GM23338 (cell line): ENCODE results near the gene PTPRN2. TPM values are rescaled to one million over a fixed set of nuclear protein-coding genes. Genes with fewer than 3 reads are reported as not detected.

Experiments used
- ATAC-seq: fragments of 200-7000 bp; cut with Tn5 transposase; 3 replicates; pipeline ENCODE4 v1.9.1; 2020
- DNase-seq: peaks from one replicate; pipeline ENCODE4 v3.0.0-alpha.2; 2015; ENCODE audit warnings: low spot score
- H2AFZ ChIP-seq: fragments of 200-600 bp; sonication (generic); 2 replicates; pipeline ENCODE4 v1.8.0; 2016; ENCODE audit warnings: antibody characterized with exemption, mild to moderate bottlenecking, moderate library complexity
- H3F3A ChIP-seq: fragments of 200-600 bp; sonication (generic); replicated peaks from 2 replicates; pipeline ENCODE4 v1.8.0; 2017; ENCODE audit warnings: antibody characterized with exemption, mixed run types, low read depth
- H3K27ac ChIP-seq: fragments of 200-600 bp; sonication (generic); 2 replicates; pipeline ENCODE4 v1.6.1; 2016; ENCODE audit warnings: low read depth
- H3K27me3 ChIP-seq: fragments of 200-600 bp; sonication (generic); 2 replicates; pipeline ENCODE4 v1.8.0; 2016; ENCODE audit warnings: mild to moderate bottlenecking, mixed run types, moderate library complexity; ENCODE audit not compliant: insufficient read depth
- H3K36me3 ChIP-seq: fragments of 200-600 bp; sonication (generic); 2 replicates; pipeline ENCODE4 v1.8.0; 2016; ENCODE audit warnings: mild to moderate bottlenecking; ENCODE audit not compliant: insufficient read depth
- H3K4me1 ChIP-seq: fragments of 200-600 bp; sonication (generic); 2 replicates; pipeline ENCODE4 v1.8.0; 2016; ENCODE audit warnings: mild to moderate bottlenecking, moderate library complexity; ENCODE audit not compliant: insufficient read depth
- H3K4me2 ChIP-seq: fragments of 200-600 bp; sonication (generic); 2 replicates; pipeline ENCODE4 v1.7.1; 2017; ENCODE audit warnings: mixed run types
- H3K4me3 ChIP-seq: fragments of 200-600 bp; sonication (generic); 2 replicates; pipeline ENCODE4 v1.6.1; 2016; ENCODE audit warnings: mixed run types
- H3K79me2 ChIP-seq: fragments of 200-600 bp; sonication (generic); replicated peaks from 2 replicates; pipeline ENCODE4 v1.8.0; 2017; ENCODE audit warnings: mild to moderate bottlenecking; ENCODE audit not compliant: insufficient read depth
- H3K9me2 ChIP-seq: fragments of 200-600 bp; sonication (generic); 2 replicates; pipeline ENCODE4 v1.8.0; 2017; ENCODE audit not compliant: insufficient read depth
- H4K20me1 ChIP-seq: fragments of 200-600 bp; sonication (generic); replicated peaks from 2 replicates; pipeline ENCODE4 v1.8.0; 2017; ENCODE audit warnings: mild to moderate bottlenecking; ENCODE audit not compliant: insufficient read depth
- H3K27ac Mint-ChIP-seq: 2 replicates; pipeline ENCODE4 v1.8.0; 2020; ENCODE audit warnings: inconsistent platforms, mild to moderate bottlenecking, moderate library complexity, mixed read lengths
- H3K27me3 Mint-ChIP-seq: 3 replicates; pipeline ENCODE4 v1.8.0; 2022; ENCODE audit warnings: low read depth, mild to moderate bottlenecking, moderate library complexity, mixed read lengths, inconsistent platforms; ENCODE audit not compliant: insufficient read depth, poor library complexity
- H3K36me3 Mint-ChIP-seq: 3 replicates; pipeline ENCODE4 v1.8.0; 2021; ENCODE audit warnings: low read depth, mild to moderate bottlenecking, inconsistent platforms, moderate library complexity, mixed read lengths
- H3K4me1 Mint-ChIP-seq: 3 replicates; pipeline ENCODE4 v1.8.0; 2020; ENCODE audit warnings: mild to moderate bottlenecking, inconsistent platforms, mixed read lengths
- H3K4me3 Mint-ChIP-seq: 3 replicates; pipeline ENCODE4 v1.8.0; 2021; ENCODE audit warnings: moderate library complexity, mild to moderate bottlenecking, inconsistent platforms, mixed read lengths
- H3K9me3 Mint-ChIP-seq: 3 replicates; pipeline ENCODE4 v1.8.0; 2020; ENCODE audit warnings: moderate library complexity, mild to moderate bottlenecking, inconsistent platforms, mixed read lengths
- CREB1 ChIP-seq: fragments of 250-450 bp; sonication (Bioruptor Pico); IDR thresholded peaks from 2 replicates; pipeline ENCODE4 v1.5.0; 2020; ENCODE audit warnings: low read depth, mild to moderate bottlenecking, moderate library complexity
- CTCF ChIP-seq, 2 experiments: fragments of 200-600 bp in 1 of 2; sonication (generic) in 1 of 2; conservative IDR thresholded peaks; 2 replicates each; pipeline versions ENCODE4 v1.5.1 to v1.6.1; 2016 to 2017; ENCODE audit warnings: antibody characterized with exemption in 2 of 2, low read depth in 2 of 2, mild to moderate bottlenecking in 2 of 2, moderate library complexity in 1 of 2
- ETS1 ChIP-seq: IDR thresholded peaks from 2 replicates; pipeline ENCODE4 v1.6.1; 2016; ENCODE audit warnings: antibody characterized with exemption
- EZH2 ChIP-seq: fragments of 200-600 bp; sonication (generic); IDR thresholded peaks from one replicate; pipeline ENCODE4 v1.8.0; 2017; ENCODE audit warnings: antibody characterized with exemption, mild to moderate bottlenecking, low read depth; ENCODE audit not compliant: unreplicated experiment
- EZH2phosphoT487 ChIP-seq: fragments of 200-600 bp; sonication (generic); IDR thresholded peaks from one replicate; pipeline ENCODE4 v1.8.1; 2018; ENCODE audit warnings: antibody characterized with exemption; ENCODE audit not compliant: unreplicated experiment
- JUNB ChIP-seq: IDR thresholded peaks from one replicate; pipeline ENCODE4 v1.6.1; 2016; ENCODE audit warnings: antibody characterized with exemption; ENCODE audit not compliant: unreplicated experiment
- NANOG ChIP-seq: IDR thresholded peaks from 2 replicates; pipeline ENCODE4 v1.6.1; 2016; ENCODE audit warnings: antibody characterized with exemption, borderline replicate concordance
- POLR2AphosphoS5 ChIP-seq: IDR thresholded peaks from 2 replicates; pipeline ENCODE4 v1.6.1; 2016; ENCODE audit warnings: antibody characterized with exemption, low read depth
- STAT1 ChIP-seq: IDR thresholded peaks from one replicate; pipeline ENCODE4 v1.6.1; 2016; ENCODE audit warnings: antibody characterized with exemption; ENCODE audit not compliant: unreplicated experiment
- ZNF114 ChIP-seq: fragments of 250-450 bp; sonication (Bioruptor Pico); IDR thresholded peaks from 2 replicates; pipeline ENCODE4 v1.5.0; 2020; ENCODE audit warnings: mild to moderate bottlenecking, moderate library complexity
- ZNF331 ChIP-seq: fragments of 250-450 bp; sonication (Bioruptor Pico); IDR thresholded peaks from 2 replicates; pipeline ENCODE4 v1.5.0; 2020; ENCODE audit warnings: low read depth, mild to moderate bottlenecking, moderate library complexity
- polyA plus RNA-seq: library from polyadenylated mRNA; unstranded; fragments of >200 nt; fragmentation: Nextera tagmentation; extraction: Ambion mirVana; gene quantifications from 2 replicates; pipeline ENCODE4 v1.2.1, GENCODE V29; 2016
- total RNA-seq: library from RNA; depleted of rRNA; stranded (reverse); fragments of >200 nt; shearing (Covaris generic); gene quantifications from 2 replicates; pipeline ENCODE4 v1.2.3, GENCODE V29; 2014
- TF ChIP-seq, protein P1 (sequence below): IDR thresholded peaks from one replicate; pipeline ENCODE4 v1.6.1; 2018; ENCODE audit warnings: antibody characterized with exemption; ENCODE audit not compliant: unreplicated experiment
- TF ChIP-seq, protein P2 (sequence below): fragments of 250-450 bp; sonication (Bioruptor Pico); IDR thresholded peaks from 2 replicates; pipeline ENCODE4 v1.5.0; 2020; ENCODE audit warnings: mild to moderate bottlenecking, moderate library complexity

The PTPRN2 gene
- total and polyA plus RNA-seq, 2 experiments from 2014 or later = 0.87 to 4.0 TPM

DNA sequence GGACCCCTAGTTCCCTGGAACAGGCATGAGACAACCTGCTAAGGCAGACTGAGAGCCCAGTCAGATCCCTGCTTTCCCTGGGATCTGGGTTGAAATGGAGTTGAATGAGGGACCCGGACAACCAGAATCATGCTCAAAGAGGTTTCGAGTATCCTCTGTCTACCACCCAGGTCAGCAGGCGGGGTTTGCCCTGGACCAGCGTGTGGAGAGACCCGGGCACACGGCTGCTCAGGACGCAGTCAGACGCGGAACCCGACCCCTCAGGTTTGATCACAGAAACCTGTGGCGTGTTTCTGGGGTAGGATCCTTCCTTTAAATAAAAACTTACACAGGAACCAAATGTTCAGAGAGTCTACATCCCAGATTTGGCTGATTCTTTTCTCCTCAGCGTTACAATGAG, 330.6 kb downstream of the PTPRN2 start:
- no peak overlapping the region for H3K27ac ChIP-seq
- DNase-seq (no peak), ATAC-seq (no peak)
- H3K9me3 Mint-ChIP-seq = peaks cover 10% of the 10 kb centered on the region; the same call in 2 of the 3 replicates
- no peaks in the 10 kb centered on the region for H4K20me1 ChIP-seq
- no peaks in the 10 kb centered on the region for H3K4me1 Mint-ChIP-seq
- H3K9me2 ChIP-seq = no peaks in the 10 kb centered on the region
- H3K4me1 ChIP-seq = no peaks in the 10 kb centered on the region
- H3K36me3 Mint-ChIP-seq = peaks cover 58% of the 10 kb centered on the region
- TF ChIP-seq CREB1 (CRISPR knock-in tag) = no peak
- no peak for TF ChIP-seq ZNF114 (CRISPR knock-in tag)
- no peak for TF ChIP-seq POLR2AphosphoS5
- no peak for TF ChIP-seq ZNF331 (CRISPR knock-in tag)
- TF ChIP-seq STAT1 = no peak
- TF ChIP-seq CTCF (conservative IDR thresholded peaks at IDR 0.05; ENCODE audit: low read depth in 2 of 2) = no peak
- no peak for TF ChIP-seq JUNB
- TF ChIP-seq, protein P1, sequence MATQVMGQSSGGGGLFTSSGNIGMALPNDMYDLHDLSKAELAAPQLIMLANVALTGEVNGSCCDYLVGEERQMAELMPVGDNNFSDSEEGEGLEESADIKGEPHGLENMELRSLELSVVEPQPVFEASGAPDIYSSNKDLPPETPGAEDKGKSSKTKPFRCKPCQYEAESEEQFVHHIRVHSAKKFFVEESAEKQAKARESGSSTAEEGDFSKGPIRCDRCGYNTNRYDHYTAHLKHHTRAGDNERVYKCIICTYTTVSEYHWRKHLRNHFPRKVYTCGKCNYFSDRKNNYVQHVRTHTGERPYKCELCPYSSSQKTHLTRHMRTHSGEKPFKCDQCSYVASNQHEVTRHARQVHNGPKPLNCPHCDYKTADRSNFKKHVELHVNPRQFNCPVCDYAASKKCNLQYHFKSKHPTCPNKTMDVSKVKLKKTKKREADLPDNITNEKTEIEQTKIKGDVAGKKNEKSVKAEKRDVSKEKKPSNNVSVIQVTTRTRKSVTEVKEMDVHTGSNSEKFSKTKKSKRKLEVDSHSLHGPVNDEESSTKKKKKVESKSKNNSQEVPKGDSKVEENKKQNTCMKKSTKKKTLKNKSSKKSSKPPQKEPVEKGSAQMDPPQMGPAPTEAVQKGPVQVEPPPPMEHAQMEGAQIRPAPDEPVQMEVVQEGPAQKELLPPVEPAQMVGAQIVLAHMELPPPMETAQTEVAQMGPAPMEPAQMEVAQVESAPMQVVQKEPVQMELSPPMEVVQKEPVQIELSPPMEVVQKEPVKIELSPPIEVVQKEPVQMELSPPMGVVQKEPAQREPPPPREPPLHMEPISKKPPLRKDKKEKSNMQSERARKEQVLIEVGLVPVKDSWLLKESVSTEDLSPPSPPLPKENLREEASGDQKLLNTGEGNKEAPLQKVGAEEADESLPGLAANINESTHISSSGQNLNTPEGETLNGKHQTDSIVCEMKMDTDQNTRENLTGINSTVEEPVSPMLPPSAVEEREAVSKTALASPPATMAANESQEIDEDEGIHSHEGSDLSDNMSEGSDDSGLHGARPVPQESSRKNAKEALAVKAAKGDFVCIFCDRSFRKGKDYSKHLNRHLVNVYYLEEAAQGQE = no peak
- TF ChIP-seq EZH2phosphoT487 = no peak
- TF ChIP-seq ETS1 = no peak
- TF ChIP-seq NANOG = no peak
- TF ChIP-seq, protein P2, sequence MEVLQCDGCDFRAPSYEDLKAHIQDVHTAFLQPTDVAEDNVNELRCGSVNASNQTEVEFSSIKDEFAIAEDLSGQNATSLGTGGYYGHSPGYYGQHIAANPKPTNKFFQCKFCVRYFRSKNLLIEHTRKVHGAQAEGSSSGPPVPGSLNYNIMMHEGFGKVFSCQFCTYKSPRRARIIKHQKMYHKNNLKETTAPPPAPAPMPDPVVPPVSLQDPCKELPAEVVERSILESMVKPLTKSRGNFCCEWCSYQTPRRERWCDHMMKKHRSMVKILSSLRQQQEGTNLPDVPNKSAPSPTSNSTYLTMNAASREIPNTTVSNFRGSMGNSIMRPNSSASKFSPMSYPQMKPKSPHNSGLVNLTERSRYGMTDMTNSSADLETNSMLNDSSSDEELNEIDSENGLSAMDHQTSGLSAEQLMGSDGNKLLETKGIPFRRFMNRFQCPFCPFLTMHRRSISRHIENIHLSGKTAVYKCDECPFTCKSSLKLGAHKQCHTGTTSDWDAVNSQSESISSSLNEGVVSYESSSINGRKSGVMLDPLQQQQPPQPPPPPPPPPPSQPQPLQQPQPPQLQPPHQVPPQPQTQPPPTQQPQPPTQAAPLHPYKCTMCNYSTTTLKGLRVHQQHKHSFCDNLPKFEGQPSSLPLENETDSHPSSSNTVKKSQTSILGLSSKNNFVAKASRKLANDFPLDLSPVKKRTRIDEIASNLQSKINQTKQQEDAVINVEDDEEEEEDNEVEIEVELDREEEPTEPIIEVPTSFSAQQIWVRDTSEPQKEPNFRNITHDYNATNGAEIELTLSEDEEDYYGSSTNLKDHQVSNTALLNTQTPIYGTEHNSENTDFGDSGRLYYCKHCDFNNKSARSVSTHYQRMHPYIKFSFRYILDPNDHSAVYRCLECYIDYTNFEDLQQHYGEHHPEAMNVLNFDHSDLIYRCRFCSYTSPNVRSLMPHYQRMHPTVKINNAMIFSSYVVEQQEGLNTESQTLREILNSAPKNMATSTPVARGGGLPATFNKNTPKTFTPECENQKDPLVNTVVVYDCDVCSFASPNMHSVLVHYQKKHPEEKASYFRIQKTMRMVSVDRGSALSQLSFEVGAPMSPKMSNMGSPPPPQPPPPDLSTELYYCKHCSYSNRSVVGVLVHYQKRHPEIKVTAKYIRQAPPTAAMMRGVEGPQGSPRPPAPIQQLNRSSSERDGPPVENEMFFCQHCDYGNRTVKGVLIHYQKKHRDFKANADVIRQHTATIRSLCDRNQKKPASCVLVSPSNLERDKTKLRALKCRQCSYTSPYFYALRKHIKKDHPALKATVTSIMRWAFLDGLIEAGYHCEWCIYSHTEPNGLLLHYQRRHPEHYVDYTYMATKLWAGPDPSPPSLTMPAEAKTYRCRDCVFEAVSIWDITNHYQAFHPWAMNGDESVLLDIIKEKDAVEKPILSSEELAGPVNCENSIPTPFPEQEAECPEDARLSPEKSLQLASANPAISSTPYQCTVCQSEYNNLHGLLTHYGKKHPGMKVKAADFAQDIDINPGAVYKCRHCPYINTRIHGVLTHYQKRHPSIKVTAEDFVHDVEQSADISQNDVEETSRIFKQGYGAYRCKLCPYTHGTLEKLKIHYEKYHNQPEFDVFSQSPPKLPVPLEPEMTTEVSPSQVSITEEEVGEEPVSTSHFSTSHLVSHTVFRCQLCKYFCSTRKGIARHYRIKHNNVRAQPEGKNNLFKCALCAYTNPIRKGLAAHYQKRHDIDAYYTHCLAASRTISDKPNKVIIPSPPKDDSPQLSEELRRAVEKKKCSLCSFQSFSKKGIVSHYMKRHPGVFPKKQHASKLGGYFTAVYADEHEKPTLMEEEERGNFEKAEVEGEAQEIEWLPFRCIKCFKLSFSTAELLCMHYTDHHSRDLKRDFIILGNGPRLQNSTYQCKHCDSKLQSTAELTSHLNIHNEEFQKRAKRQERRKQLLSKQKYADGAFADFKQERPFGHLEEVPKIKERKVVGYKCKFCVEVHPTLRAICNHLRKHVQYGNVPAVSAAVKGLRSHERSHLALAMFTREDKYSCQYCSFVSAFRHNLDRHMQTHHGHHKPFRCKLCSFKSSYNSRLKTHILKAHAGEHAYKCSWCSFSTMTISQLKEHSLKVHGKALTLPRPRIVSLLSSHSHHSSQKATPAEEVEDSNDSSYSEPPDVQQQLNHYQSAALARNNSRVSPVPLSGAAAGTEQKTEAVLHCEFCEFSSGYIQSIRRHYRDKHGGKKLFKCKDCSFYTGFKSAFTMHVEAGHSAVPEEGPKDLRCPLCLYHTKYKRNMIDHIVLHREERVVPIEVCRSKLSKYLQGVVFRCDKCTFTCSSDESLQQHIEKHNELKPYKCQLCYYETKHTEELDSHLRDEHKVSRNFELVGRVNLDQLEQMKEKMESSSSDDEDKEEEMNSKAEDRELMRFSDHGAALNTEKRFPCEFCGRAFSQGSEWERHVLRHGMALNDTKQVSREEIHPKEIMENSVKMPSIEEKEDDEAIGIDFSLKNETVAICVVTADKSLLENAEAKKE (CRISPR knock-in tag) = no peak
- TF ChIP-seq EZH2 = no peak
- H3K27me3 ChIP-seq = no peaks in the 10 kb centered on the region
- H3F3A ChIP-seq = no peaks in the 10 kb centered on the region
- H3K79me2 ChIP-seq = no peaks in the 10 kb centered on the region
- H2AFZ ChIP-seq = no peak overlapping the region
- H3K27ac Mint-ChIP-seq = no peak overlapping the region
- H3K4me3 ChIP-seq = no peak overlapping the region
- no peak overlapping the region for H3K4me3 Mint-ChIP-seq
- no peaks in the 10 kb centered on the region for H3K36me3 ChIP-seq
- no peak overlapping the region for H3K4me2 ChIP-seq
- peaks cover 12% of the 10 kb centered on the region for H3K27me3 Mint-ChIP-seq
